Stimulated activated CD8-positive, alpha-beta memory T cell treated with anti-CD3 and anti-CD28 coated beads, Interleukin-7, amount 100 ng/mL, for 48 hours (primary cell): ENCODE measurements around the gene ADAM29.
"Not testable (repeated sequence)": the region's sequence is repeated elsewhere in the genome, so short reads cannot be mapped to it uniquely, and the experiment has no call there.

Experiments
- DNase-seq, 2 donors: peaks; one replicate each; pipeline ENCODE4 v3.0.0-alpha.2; 2020; ENCODE audit warnings: low read depth in 1 of 2; ENCODE audit errors: extremely low read depth in 1 of 2

The ADAM29 gene

DNA sequence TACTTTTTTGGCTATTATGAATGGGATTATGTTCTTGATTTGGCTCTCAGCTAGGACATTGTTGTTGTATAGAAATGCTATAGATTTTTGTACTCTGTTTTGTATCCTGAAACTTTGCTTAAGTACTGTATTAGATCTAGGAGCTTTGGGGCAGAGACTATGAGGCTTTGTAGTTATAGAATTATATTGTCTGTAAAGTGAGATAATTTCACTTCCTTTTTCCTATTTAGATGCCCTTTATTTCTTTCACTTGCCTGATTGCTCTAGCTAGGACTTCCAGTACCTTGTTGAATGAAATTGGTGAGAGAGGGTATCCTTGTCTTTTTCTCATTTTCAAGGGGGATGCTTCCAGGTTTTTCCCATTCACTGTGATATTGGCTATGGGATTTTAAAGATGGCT, 28.1 kb downstream of the ADAM29 start:
- no peak for DNase-seq

DNA sequence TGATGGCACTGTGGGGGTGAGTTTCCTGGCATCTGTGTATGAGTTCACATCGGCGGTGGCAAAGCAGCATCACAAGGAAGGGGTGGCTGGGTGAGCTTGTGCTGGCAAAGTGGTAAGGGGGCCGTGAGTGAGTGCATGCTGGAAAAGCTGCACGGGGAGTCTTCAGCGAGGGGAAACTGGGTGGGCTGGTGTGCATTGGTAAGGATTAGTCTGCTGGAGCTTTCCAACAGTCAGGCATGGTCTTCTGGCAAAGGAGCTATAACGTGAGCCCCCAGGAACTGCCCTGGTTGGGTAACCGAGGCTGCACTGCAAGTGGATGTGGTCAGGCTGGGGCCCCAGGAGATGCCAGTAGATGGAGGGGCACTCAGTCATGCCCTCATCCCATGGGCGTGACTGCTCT, 30.7 kb downstream of the ADAM29 start:
- no peak for DNase-seq

DNA sequence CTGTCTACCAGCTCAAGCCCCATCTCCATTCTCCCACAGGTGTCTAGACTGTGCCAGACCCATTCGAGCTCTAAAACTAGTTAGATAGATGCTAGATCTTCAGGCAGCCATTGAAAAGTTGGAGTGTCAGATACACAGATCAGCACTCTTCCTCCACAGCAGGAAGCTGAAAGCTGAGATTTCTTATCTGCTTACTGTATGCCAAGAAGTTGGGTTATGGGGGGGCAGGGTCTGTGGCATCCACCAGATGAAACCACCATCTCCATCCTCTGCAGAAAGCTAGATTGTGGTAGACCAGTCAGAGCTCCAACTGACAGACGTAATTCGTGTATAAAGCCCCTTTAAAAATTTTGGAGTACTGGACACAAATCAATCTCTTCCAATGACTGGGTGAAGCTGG, 54.8 kb downstream of the ADAM29 start:
- no peak for DNase-seq

DNA sequence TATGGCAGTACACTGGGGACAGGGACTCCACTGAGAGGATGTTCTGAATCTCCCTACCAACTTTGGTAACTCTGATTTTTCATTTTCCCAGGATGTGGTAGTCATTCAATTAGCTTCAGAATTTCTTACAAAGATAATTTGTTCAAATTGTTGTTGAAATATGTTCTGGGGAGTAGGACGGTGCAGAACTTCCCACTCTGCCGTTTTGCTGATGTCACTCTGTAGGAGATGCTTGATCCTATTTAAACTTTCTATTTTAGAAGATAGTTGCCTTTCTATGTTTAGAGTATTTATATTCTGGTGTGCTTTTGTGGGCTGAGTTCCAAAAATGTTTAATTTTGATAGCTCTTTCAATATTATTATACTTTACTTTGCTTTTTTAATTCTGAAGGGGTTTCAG, 55.2 kb downstream of the ADAM29 start:
- DNase-seq, result no peak

DNA sequence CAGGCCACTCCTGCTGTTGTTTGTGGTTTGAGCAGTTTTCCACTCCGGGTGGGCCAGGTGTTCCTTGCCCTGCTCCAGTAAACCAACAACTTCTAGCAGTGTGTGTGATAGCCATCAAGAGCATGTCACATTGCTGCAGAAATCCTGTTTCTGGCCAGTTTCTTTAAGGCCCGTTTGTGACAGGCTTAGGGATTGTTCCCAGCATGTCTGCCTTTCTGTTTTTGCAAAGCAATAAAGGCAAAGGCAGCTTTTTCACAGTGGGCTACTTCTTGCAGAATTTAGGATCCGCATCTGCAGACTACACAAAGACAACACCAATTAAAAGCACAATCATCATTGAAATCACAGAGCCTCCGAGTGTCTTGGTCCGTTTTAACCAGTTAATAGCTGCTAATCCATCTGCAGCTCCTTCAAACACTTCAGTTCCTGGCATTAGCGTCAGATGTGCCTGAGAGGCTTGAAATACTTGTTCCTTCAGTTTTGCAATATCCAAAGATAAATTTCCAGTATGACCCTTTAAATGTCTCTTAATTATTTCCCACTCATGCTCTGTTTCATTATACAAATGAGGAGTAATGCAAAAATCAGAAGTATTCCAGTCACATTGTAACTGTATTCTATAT, 65.1 kb downstream of the ADAM29 start:
- DNase-seq, result no peak

DNA sequence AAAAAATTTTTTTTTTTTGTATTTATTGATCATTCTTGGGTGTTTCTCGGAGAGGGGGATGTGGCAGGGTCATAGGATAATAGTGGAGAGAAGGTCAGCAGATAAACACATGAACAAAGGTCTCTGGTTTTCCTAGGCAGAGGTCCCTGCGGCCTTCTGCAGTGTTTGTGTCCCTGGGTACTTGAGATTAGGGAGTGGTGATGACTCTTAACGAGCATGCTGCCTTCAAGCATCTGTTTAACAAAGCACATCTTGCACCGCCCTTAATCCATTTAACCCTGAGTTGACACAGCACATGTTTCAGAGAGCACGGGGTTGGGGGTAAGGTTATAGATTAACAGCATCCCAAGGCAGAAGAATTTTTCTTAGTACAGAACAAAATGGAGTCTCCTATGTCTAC, 65.7 kb downstream of the ADAM29 start:
- not testable (repeated sequence) for DNase-seq

DNA sequence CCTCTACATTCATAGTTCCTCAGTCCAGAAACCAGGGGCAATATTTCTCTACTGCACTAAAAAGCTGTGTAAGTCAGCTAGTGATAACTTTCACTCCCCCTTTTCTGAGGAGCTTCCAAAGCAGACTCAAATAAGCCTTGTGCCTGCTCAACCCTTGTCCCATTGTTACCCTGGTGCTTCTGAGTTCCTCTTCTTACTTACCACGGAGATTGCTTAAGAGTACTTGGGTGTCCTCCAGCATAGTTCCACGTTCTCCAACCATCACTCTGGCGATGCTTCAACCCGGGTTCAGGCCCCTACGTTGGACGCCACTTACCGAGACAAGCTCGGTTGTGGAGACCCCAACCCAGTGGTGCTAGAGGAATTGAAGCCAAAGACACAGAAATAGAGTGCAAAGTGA, 71.6 kb downstream of the ADAM29 start:
- no peak for DNase-seq

DNA sequence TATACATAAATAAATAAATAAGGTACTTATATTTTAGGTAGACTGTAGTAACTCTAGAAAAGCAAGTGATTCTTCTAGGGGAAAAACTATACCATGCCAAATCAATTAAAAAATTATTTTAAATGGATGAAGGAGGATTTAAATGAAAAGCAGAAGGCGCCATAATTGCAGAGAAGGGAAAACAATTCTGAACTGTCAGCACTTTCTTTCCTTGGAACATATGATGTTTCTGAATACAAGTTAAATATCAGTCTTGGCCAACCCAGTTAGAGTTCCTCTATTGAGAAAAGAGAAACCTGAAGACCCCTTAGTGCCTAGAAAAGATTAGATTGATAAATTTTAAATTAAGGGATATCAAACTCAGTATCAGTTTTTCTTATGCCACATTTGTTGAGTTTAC, 75.8 kb downstream of the ADAM29 start:
- no peak for DNase-seq

DNA sequence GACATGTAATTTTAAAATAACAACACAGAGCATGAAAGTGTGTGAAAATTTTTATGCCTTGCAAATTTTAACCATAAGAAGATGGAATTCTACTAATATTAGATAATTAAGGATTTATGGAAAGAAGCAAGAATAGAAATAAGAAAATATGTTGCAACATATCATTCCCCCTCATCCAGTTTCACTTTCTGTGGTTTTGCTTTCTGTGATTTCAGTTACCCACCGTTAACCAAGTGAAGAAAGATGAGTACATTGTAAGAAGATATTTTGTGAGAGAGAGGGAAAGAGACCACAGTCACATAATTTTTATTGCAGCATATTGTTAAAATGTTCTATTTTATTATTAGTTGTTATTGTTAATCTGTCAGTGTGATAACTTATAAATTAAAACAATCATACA, 77.9 kb downstream of the ADAM29 start:
- DNase-seq, result no peak

DNA sequence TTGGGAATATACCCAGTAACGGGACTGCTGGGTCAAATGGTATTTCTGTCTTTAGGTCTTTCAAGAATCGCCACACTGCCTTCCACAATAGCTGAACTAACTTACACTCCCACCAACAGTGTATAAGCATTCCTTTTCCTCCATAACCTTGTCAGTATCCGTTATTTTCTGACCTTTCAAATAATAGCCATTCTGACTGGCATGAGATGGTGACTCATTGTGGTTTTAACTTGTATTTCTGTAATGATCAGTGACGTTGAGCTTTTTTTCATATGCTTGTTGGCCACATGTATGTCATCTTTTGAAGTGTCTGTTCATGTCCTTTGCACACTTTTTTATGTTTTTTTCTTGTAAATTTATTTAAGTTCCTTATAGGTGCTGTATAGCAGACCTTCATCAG, 81.2 kb downstream of the ADAM29 start:
- no peak for DNase-seq

DNA sequence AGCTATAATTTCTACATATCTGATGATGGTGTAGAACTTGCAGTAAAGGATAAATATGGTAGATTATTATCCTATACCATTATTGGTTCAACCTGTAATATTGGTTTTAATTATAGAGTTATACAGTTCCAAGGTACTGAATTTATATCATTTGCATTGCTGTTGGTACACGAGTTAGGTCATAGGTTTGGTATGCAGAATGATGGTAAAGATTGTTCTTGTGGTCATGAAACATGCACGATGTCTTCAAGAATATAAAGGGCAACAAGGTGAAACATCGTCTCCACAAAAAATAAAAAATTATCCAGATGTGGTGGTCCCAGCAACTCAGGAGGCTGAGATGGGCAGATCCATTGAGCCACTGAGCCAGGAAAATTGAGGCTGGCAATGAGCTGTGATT, 99.6 kb downstream of the ADAM29 start:
- DNase-seq, result no peak

DNA sequence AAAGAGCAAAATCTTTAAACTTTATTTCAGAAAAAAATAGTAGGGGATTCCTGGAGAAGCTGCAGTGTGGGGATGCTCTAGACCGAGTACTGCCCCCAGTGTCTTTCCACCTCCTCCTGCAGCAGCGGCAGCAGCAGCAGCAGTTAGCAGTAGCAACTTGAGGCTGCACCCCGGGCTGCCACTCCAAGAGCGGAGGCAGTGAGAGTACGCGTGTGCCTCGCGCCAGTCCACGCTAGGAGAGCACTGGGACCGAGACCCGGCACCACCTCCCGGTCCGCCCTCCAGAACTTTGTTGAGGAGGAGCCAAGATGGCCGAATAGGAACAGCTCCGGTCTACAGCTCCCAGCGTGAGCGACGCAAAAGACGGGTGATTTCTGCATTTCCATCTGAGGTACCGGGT, 101.3 kb downstream of the ADAM29 start:
- DNase-seq, result not testable (repeated sequence)
